Stimulated activated CD8-positive, alpha-beta memory T cell treated with anti-CD3 and anti-CD28 coated beads, Interleukin-7, amount 100 ng/mL, for 48 hours (primary cell): ENCODE measurements around the gene SDK1.

Experiments used
- DNase-seq, 2 donors: peaks; one replicate each; pipeline ENCODE4 v3.0.0-alpha.2; 2020; ENCODE audit warnings: low read depth in 1 of 2; ENCODE audit errors: extremely low read depth in 1 of 2

SDK1 gene

DNA sequence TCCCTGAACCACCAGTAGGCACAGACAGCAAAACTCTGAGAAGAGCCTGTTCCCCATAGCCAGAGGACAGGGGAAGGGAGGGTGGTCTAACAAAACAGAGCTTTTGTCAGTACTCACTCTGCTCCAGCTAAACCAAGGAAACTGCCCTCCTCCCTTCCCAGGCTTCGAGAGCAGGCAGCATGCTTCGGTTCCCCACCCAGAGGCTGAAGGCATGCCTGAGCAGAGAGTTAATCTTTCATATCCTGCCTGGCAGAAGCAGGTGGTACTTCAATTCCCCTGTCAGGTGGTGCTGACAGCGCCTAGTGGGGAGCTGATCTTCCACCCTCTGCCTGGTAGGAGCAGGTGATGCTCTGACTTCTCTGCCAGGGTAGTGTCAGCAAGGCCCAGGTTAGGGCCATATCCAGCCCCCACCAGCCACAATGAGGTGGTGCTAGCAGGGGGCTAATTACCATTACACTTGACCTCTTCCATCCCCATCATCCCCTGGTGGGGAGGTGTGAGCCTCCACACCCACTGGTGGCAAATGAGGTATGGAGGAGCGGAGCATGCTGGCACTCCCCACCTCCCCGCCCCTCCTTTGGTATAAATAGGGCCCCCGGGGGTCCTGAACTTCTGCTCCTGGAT is 35.1 kb downstream of the SDK1 start:
- no peak for DNase-seq

DNA sequence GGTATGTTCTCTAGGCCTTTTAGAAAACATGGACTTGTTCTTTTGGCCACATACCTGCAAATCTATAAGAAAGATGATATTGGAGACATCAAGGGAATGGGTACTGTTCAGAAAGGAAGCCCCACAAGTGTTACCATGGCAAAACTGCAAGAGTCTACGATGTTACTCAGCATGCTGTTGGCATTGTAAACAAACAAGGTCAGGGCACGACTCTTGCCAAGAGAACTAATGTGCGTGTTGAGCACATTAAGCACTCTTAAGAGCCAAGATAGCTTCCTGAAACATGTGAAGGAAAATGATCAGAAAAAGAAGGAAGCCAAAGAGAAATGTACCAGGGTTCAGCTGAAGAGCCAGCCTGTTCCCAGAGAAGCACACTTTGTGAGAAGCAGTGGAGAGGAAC is 37.1 kb downstream of the SDK1 start:
- no peak for DNase-seq

DNA sequence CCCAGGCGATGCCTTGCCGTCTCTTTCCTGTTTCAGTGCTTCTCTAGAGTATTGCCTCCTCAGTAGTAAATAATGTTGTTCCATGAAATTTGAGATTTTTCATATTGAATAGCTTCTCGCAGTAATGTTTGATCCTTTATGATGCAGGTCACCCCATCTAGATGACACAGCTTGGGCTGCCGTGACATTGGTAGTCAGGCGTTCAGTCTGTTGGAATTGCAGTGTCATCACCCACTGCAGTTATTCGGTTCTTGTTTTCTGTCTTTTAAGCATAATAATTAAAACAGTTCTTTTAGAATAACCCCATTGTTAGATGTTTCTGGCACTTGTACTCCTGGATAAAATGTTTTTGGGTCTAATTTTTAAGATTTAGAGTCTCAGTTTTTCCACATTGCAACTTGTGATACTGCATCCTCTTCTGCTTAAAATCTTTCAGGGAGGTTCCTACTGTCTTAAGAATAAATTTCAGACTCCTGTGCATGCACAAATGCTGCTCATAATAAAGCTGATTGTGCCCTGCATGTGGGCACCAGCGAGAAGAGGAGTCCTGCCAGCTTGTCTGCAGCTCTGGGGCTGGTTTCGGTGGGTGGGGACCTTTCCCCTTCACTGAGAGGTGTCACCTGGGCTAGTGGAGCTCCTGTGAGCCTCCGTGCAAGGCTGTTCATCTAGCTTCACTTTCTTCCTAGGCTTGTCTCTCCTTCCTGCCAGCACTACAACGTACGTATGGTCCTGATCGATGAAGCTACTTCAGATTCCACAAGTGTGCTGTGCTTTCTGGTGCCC is 44.8 kb downstream of the SDK1 start:
- DNase-seq: no peak

DNA sequence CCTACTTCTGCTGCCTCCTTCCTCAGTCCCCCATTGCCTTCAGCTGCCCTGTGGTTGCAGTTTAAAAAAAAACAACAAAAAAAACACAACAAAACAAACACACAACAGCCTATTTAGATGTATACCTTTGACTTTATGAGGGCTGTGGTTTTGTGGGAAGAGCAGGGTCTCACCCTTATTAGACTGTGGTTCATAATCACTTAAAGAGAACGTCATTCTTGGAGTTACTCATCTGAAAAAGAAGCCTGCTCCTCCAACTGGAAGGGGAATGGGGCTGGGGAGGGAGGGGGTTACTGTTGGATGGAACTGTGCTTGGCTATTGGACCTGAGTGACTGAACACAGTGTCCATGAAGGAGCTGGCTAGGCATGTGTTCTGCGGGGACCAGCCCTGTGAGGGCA is 48.1 kb downstream of the SDK1 start:
- no peak for DNase-seq

DNA sequence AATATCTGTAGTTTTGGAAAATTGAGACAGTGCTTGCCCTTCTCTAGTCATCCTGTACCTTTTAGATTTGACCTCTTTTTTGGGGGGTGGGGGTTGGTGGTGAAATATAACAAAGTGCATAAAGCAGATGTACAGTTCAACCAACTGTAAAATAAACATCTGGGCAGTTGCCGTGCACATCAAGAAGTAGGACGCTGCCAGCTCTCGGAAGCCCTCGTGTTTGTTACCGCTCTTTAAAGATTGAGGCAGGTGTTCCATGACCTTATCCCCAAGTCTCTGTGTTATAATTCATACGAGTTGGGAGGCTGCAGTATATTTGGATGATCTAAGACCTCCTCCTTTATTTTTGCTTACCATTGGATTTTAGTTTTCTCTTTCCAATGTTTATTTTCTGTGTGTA is 55.1 kb downstream of the SDK1 start:
- DNase-seq: no peak

DNA sequence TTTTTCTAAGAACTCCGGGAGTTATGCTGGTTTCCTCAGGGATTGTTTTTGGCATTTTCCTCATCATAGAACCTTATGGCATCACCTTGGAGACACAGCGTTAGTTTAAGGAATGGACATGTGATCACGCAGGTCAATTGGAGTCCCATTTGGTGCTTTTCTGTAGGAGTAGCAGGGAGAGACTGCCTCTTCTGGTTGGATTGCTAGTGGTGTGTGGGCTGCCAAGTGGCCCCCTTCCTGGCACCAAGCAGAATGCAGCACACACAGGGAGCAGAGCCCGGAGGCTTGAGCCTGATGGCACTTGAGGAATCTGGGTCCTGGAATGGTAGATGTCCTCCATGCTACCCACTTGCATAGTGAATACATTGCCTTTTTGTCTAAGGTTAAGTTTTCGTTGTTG is 57.9 kb downstream of the SDK1 start:
- DNase-seq: no peak

DNA sequence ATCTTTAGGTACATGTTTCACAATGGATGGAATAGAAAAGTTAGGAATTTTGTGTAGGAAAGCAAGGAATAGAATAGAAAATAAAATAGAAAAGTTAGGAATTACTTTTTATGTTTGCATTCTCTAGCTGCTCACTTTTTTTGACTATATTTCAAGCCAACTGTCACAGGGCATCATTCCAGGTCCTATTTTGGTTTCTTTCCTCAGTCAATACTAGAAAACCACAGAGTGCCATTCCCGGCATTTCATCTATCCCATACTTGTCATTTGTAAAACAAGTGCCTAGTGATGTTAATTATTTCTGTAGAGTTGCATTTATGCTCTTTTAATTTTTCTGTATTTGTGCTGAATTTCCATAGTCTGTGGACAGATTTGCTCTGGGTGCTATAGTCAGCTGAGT is 66.2 kb downstream of the SDK1 start:
- DNase-seq: no peak

DNA sequence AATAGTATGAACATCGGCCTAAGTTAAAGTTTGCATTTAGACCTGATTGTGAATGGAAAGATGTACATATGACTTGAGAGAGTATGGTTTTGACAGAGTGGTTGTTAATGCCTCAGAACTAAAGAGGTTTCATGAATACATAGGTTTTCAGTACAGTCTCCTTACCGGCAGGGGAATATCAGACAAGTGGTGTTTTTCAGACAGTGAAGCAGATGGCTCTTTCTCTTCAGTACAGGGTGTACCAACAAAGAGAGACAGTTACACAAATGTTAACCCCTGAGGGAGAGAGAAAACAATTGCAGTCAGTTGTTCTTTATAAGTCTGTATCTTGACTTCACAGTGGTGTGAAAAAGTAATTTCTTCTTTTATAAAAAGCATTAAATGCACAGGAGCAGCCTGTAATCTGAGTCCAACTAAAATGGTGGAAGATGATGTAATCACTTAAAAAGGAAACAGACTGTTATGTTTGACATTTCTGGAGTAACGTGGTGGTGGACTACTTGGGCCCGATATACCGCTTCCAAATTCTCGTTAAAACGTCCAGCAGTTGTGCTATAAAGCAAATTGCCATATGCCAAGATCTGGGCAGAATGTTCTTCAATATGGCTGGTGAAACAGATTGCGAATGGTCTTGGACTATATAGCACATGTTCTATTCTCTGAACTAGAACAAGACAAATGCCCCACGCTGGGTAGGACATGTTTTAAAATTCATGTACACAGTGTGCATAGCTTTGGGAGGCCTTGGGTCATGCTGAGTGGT is 69.2 kb downstream of the SDK1 start:
- DNase-seq: no peak

DNA sequence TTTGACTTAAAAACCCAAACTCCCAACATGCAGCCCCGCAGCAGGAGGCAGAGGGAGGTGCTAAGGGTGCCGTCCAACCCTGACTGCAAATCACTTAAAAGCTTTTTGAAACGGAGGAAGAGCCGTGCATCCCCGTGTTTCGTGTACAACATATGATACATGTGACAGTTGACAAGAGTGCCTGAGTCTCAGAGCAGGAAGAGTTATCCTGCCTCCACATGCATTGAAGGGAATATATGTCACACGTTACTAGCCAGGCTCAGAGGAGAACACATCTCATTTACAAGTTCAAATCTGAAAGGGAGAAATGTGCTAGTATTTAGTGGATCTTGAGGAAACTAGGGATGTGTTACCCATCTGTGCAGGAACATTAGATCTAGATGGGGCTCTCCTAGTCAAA is 69.9 kb downstream of the SDK1 start:
- DNase-seq: no peak

DNA sequence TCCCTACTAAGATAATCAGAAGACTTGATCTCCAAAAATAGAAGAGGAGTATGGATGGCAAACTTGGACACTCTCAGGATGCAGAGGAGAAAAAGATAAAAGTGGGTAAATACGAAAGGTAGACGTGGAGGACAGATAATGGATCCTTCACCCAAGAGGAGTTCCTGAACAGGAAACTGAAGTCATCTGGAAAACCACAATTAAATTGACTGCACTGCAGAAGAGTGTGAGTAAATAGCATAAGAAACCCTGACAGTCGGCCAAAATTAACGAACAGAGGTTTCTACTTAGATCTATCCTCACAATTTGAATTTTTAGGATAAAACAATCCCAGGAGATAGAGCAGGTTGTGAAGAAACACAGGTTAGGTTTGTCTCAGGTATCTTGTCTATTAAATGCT is 70.5 kb downstream of the SDK1 start:
- DNase-seq: no peak

DNA sequence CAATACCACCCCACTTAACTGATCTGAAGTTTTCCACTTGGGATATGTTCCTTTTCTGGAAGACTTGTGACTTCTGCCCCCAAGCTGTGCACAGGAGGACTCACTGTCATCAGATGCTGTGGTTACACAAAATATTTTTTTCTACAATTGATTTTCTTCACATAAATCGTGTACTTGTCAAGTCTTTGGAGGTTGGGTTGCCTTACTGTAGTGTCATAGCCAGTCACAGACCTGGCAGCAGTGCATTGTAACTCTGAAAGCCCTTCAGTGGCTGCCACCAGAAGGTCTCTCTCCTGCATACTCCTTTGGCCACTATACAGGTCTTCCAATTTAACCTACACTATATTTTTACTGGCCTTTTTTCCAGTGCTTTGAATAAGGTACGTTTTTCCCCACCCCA is 73.2 kb downstream of the SDK1 start:
- DNase-seq: no peak

DNA sequence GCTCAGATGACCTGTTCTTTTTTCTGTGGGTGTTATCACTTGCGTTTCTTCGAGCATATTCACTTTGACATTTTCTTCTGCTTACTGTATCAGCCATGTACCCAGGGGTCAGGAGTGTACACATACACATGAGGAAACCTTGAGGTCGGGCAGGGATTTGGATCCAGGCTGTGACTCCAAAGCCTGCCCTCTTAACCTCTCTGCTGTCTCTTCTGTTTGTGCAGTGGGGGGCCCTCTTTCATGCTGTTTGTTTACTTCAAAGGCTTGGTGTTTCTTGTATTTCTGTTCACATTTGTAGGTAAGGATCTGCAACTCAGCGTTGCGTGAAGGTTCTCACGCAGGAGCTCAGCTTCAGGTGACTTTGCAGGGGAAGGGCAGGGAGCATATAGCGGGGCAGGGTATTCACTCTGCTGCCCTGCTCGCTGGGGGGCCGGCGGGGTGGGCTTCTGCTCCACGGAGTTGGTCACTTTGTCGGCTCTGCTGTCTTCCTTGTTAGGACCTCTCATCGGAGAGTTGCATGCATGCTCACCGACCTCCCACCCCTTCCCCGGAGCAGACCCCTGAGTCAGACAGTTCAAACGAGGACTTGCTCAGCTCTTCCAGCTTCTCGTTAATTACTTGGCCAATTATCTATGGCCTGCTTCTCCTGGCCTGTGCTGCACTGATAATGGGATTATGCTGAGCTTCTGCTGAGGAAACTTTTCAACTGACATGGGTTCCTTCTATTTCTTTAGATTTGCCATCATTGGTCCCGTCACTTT is 77.5 kb downstream of the SDK1 start:
- DNase-seq: no peak

DNA sequence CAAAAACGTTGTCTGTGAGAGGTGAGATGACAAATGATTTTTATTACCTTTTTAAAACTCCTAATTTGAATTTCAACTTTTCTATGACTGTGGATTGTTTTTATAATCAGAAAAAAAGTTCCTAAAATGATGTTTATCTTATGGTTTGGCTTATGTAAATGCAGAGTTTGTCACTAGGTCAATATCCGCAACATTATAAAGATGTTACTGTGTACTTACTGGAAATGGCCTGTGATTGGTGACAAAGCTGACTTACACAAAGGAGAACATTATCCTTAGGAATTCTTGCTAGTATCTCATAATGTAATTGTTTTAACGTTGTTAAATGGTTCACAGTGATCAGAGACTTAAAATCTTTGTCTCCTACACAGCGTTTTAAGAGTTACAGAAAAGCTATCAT is 79.0 kb downstream of the SDK1 start:
- DNase-seq: no peak

DNA sequence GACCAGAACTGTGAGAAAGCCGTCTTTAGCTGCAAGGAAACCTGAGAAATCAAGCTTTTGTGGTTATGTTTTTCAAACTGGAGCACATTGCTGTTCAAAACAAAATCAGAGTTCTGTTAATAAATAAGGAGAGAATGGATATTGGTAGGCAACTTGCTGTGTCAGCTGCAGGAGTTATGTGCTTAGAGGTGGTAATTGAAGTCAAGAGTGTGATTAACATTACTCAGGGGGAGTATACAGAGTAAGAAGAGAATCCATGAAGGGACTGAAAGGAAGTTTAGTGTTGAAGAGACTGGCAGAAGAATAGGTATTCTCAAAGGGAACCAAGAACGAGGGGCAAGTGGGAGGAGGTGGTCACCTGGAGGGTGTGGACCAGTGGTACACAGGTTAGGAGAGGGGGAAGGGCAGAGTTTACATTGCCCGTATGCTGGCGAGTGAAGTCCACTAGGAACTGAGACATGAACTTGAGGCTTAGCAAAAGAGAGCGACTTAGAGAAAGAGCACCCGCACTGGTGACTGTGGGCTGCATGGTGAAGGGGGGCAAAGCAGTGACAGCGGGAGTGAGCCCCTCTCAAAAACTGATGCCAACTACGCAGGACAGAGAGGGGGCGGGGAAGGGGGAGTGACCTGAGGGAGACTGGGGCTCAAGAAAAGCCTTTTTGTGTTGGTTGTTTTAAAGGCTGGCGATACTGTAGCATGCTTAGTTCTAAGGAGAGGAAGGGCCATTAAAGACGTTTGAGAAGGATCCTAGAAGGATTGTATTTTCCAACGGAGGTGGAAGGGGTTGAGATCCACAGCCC is 80.0 kb downstream of the SDK1 start:
- DNase-seq: no peak

DNA sequence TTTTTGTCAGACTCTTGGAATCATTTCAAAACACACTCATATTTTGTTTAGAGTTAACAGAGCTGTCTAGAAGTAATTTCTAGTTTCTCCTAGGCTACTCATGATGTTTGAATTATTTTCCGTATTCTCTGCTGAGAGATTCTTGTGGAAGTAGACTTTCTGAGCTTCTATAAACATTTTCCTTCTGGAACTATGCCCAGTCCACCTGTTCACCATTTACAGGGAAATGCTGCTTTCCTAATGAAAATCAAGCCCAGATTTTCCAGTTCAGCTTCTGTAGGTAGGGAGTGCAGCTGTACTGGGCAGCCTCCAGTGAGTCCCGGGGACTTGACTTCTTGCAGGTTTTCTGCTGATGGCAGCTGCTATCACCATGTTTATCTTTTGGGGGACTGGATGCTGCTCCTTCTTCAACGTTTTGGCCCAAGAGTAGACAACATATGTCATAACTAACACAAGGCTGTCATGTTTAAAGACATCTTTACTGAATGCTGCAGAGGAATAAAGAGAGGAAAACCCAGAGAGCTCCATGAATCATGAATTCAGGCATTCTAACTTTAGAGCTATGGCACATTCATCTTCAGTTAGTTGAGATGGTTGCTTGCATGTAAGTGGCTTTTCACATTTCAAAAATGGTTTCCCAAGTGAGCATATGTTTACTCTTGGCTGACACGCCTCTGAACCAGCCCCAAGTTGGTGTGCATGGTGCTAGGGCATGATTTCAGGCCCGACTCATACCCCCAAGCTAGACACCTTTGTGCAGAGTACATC is 85.6 kb downstream of the SDK1 start:
- DNase-seq: no peak

DNA sequence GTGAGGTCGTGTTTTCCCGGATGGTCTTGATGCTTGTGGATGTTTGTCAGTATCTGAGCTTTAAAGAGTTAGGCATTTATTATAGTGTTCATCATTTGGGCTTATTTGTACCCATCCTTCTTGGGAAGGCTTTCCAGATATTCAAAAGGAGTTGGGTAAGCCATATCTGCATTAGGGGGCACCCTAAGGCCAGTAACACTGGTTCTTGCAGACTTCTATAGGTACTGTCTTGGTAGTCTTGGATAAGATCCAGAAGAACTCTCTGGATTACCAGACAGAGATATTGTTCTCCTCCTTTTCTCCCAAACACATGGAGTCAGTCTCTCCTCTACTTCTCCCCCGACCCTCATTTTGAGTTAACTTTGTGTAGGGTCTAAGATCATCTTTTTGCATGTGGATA is 92.8 kb downstream of the SDK1 start:
- no peak for DNase-seq

DNA sequence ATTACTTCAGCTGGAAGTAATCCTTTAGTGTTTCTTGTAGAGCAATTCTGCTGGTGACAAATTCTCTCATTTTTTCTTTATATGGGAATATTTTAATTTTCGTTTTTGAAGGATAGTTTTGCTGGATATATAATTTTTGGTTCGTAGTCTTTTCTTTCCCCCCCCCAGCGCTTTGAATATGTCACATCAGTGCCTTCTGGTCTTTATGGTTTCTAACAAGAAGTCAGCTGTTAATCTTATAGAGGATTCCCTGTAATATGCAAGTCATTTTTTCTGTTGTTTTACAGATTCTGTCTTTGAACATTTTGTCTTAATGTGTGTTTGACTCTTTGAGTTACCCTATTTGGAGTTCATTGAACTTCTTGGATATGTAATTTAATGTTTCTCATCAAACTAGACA is 96.3 kb downstream of the SDK1 start:
- DNase-seq: no peak

DNA sequence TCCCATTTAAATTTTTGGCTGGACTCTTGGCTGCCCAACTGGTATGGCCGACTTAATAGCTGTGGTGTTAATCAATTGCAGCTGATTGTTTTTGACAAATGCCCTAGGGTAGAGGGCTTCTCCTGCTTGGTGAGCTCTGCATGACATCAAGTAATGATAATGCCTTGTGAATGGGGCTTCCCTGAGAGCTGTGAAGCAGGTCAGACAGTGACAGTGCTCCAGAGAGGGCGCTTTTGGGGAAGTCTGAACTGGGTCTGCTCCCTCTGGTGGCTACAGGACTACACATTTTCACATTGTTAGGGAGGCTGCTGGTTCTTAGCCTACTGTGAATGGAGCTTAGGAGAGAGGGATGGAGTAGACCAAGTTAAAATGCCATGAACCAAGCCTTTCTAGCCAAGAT is 98.8 kb downstream of the SDK1 start:
- no peak for DNase-seq

DNA sequence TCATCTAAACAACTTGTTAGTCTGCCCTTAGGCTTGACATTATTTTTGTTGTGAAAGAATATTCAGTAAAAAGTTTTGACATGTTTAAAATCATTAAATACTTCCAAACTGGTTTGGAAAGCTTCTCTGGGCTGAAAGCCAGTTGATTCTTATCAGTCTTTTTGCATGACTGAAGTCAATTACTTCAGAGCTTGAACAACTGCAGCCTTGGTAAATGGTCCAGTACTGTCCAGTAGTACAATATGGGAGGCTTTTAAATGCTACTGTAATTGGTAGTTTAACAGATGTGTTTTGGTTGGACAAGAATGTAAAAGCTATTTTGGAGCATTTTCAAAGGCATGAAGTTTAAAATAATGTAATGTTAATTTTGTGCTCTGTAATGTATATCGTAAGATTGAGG is 103.4 kb downstream of the SDK1 start:
- no peak for DNase-seq
